Choroid plexus epithelial cell (primary cell): ENCODE measurements around the gene SOHLH2.

Source experiments
- DNase-seq: peaks from one replicate; pipeline ENCODE4 v3.0.0-alpha.2; 2010; ENCODE audit warnings: low read depth
- H3K4me3 ChIP-seq: 2 replicates; pipeline ENCODE4 v1.5.1; 2011; ENCODE audit warnings: low read depth, mild to moderate bottlenecking, control low read depth, low read length, moderate library complexity
- CTCF ChIP-seq: conservative IDR thresholded peaks from 2 replicates; pipeline ENCODE4 v1.5.1; 2011; ENCODE audit warnings: low read depth, mild to moderate bottlenecking, control low read depth, inconsistent platforms, low read length, moderate library complexity

The SOHLH2 gene

GRCh38 chr13:36148446-36148845, 65.9 kb downstream of the SOHLH2 start:
- no peak for TF ChIP-seq CTCF
- DNase-seq, result peak; percentile 52
- H3K4me3 ChIP-seq, result no peak overlapping the region

GRCh38 chr13:36147330-36147729, 67.0 kb downstream of the SOHLH2 start:
- DNase-seq, result no peak
- TF ChIP-seq CTCF, result no peak

GRCh38 chr13:36146511-36147269, 67.7 kb downstream of the SOHLH2 start:
- TF ChIP-seq CTCF, result no peak
- DNase-seq, result peak; percentile 26
- no peak overlapping the region for H3K4me3 ChIP-seq

More at GRCh38 chr13:36147330-36147729, 67.0 kb downstream of the SOHLH2 start:
- no peak overlapping the region for H3K4me3 ChIP-seq

- no peak overlapping the region for H3K4me3 ChIP-seq
- TF ChIP-seq CTCF, result no peak
- DNase-seq, result peak; percentile 10
These were observed 70.6 kb downstream of the SOHLH2 start for GRCh38 chr13:36143738-36144137.

GRCh38 chr13:36142735-36143134, 71.6 kb downstream of the SOHLH2 start:
- TF ChIP-seq CTCF, result no peak
- H3K4me3 ChIP-seq, result no peak overlapping the region
- no peak for DNase-seq

GRCh38 chr13:36135876-36136275, 78.5 kb downstream of the SOHLH2 start:
- no peak overlapping the region for H3K4me3 ChIP-seq
- no peak for DNase-seq
- TF ChIP-seq CTCF, result no peak

GRCh38 chr13:36134632-36135031, 79.7 kb downstream of the SOHLH2 start:
- H3K4me3 ChIP-seq, result no peak overlapping the region
- DNase-seq, result no peak
- TF ChIP-seq CTCF, result no peak
